HCT116 (cell line): ENCODE measurements around the gene RPL11. TPM values are rescaled to one million over a fixed set of nuclear protein-coding genes. Genes with fewer than 3 reads are reported as not detected.

Experiments used
- ATAC-seq: fragments of 200-7000 bp; cut with Tn5 transposase; 2 replicates; pipeline ENCODE4 v1.9.1; 2020; ENCODE audit warnings: mild to moderate bottlenecking, moderate library complexity
- BruUV-seq: library from RNA; stranded (reverse); fragments of 400-500 nt; replicated peaks from 2 replicates; lab custom pipeline; 2021; lab: Mats Ljungman, UMichigan
- CTCF ChIA-PET: fragments of 300-600 bp; sonication (Branson Sonifier 250); formaldehyde crosslinking; loops from one replicate; lab custom pipeline; 2021; ENCODE audit warnings: antibody characterized with exemption; lab: Charles Lee
- POLR2A ChIA-PET: fragments of 300-600, 350-600 bp; sonication (Branson Sonifier 250); formaldehyde crosslinking; loops from one replicate; lab custom pipeline; 2021; ENCODE audit warnings: antibody characterized with exemption; lab: Charles Lee
- RAD21 ChIA-PET, 2 experiments: fragments of 300-600 bp; sonication (Branson Sonifier 250); formaldehyde crosslinking; loops; one replicate each; lab custom pipeline; 2023; ENCODE audit warnings: low total read pairs in 2 of 2; ENCODE audit not compliant: uncharacterized antibody in 2 of 2, unreplicated experiment in 2 of 2, low non-redundant PET in 1 of 2; lab: Charles Lee
- DNase-seq: peaks from one replicate; pipeline ENCODE4 v3.0.0-alpha.2; 2010; ENCODE audit warnings: low read depth, low spot score
- H2AFZ ChIP-seq: fragments of 200-600 bp; shearing (Covaris generic), sonication (generic); 2 replicates; pipeline ENCODE4 v1.6.1; 2017; ENCODE audit warnings: low read depth, mixed run types, mixed read lengths, antibody characterized with exemption, low read length; ENCODE audit not compliant: poor library complexity, severe bottlenecking
- H3K27ac ChIP-seq: 2 replicates; pipeline ENCODE4 v1.5.1; 2012; ENCODE audit warnings: low read depth, low read length
- H3K27me3 ChIP-seq: fragments of 200-600 bp; sonication (generic); 2 replicates; pipeline ENCODE4 v1.6.1; 2016; ENCODE audit warnings: mixed run types, low read length, mixed read lengths; ENCODE audit not compliant: insufficient read depth
- H3K36me3 ChIP-seq, 2 experiments: fragments of 200-500 bp in 1 of 2; fragments of 200-600 bp in 1 of 2; sonication (Bioruptor generic) in 1 of 2; sonication (generic) in 1 of 2; 2 replicates each; pipeline versions ENCODE4 v1.5.1 to v1.6.1; 2014 to 2016; ENCODE audit warnings: low read length in 2 of 2, inconsistent platforms in 1 of 2, mixed read lengths in 1 of 2, mixed run types in 1 of 2; ENCODE audit not compliant: insufficient read depth in 2 of 2, control insufficient read depth in 1 of 2
- H3K4me1 ChIP-seq, 2 experiments: fragments of 200-600 bp in 1 of 2; sonication (generic) in 1 of 2; 2 replicates each; pipeline versions ENCODE4 v1.5.1 to v1.6.1; 2012 to 2017; ENCODE audit warnings: low read length in 2 of 2, inconsistent platforms in 1 of 2, mild to moderate bottlenecking in 1 of 2, mixed read lengths in 1 of 2, mixed run types in 1 of 2, moderate library complexity in 1 of 2; ENCODE audit not compliant: insufficient read depth in 2 of 2, control insufficient read depth in 1 of 2
- H3K4me2 ChIP-seq: fragments of 200-600 bp; sonication (generic); 2 replicates; pipeline ENCODE4 v1.6.1; 2017; ENCODE audit warnings: mixed run types, low read length, mixed read lengths
- H3K4me3 ChIP-seq, 2 experiments: fragments of 200-600 bp in 1 of 2; sonication (generic) in 1 of 2; replicated peaks in 1 of 2; 2 replicates each; pipeline ENCODE4 v1.5.1; 2011 to 2016; ENCODE audit warnings: low read length in 2 of 2, control low read depth in 1 of 2, low read depth in 1 of 2, mild to moderate bottlenecking in 1 of 2, mixed read lengths in 1 of 2, mixed run types in 1 of 2
- H3K79me2 ChIP-seq: fragments of 200-600 bp; sonication (generic); 2 replicates; pipeline ENCODE4 v1.6.1; 2017; ENCODE audit warnings: mild to moderate bottlenecking, mixed run types, low read length, moderate library complexity, mixed read lengths; ENCODE audit not compliant: insufficient read depth
- H3K9ac ChIP-seq: fragments of 200-600 bp; sonication (generic); 2 replicates; pipeline ENCODE4 v1.6.1; 2016; ENCODE audit warnings: low read length, mixed read lengths
- H3K9me2 ChIP-seq: fragments of 200-600 bp; sonication (generic), shearing (Covaris generic); 2 replicates; pipeline ENCODE4 v1.6.1; 2017; ENCODE audit warnings: mixed run types, mild to moderate bottlenecking, moderate library complexity; ENCODE audit not compliant: insufficient read depth
- H3K9me3 ChIP-seq, 2 experiments: fragments of 200-500 bp in 1 of 2; fragments of 200-600 bp in 1 of 2; sonication (Bioruptor generic) in 1 of 2; sonication (generic) in 1 of 2; 2 replicates each; pipeline ENCODE4 v1.6.1; 2014 to 2017; ENCODE audit warnings: low read length in 2 of 2, mixed read lengths in 2 of 2, inconsistent platforms in 1 of 2, low read depth in 1 of 2, mild to moderate bottlenecking in 1 of 2, mixed run types in 1 of 2, moderate library complexity in 1 of 2; ENCODE audit not compliant: control insufficient read depth in 1 of 2, insufficient read depth in 1 of 2
- H4K20me1 ChIP-seq: fragments of 200-600 bp; sonication (generic), shearing (Covaris generic); 2 replicates; pipeline ENCODE4 v1.6.1; 2017; ENCODE audit warnings: mixed run types, mild to moderate bottlenecking, moderate library complexity; ENCODE audit not compliant: insufficient read depth
- ATF3 ChIP-seq: IDR thresholded peaks from 2 replicates; pipeline ENCODE4 v1.6.1; 2012
- CBX3 ChIP-seq: IDR thresholded peaks from 2 replicates; pipeline ENCODE4 v1.6.1; 2012; ENCODE audit warnings: low read depth
- CEBPB ChIP-seq: IDR thresholded peaks from 2 replicates; pipeline ENCODE4 v1.6.1; 2012; ENCODE audit warnings: low read depth
- EGR1 ChIP-seq: IDR thresholded peaks from 2 replicates; pipeline ENCODE4 v1.6.1; 2012; ENCODE audit warnings: low read depth
- ELF1 ChIP-seq: IDR thresholded peaks from 2 replicates; pipeline ENCODE4 v1.6.1; 2012; ENCODE audit warnings: low read depth, borderline replicate concordance
- EZH2 ChIP-seq: fragments of 200-600 bp; sonication (generic); IDR thresholded peaks from 2 replicates; pipeline ENCODE4 v1.6.1; 2017; ENCODE audit warnings: antibody characterized with exemption, mixed run types
- EZH2phosphoT487 ChIP-seq: fragments of 200-600 bp; IDR thresholded peaks from 2 replicates; pipeline ENCODE4 v1.6.1; 2018; ENCODE audit warnings: antibody characterized with exemption, borderline replicate concordance
- FOSL1 ChIP-seq: IDR thresholded peaks from 2 replicates; pipeline ENCODE4 v1.6.1; 2012; ENCODE audit warnings: low read depth
- JUND ChIP-seq: IDR thresholded peaks from 2 replicates; pipeline ENCODE4 v1.6.1; 2012
- MAX ChIP-seq: IDR thresholded peaks from 2 replicates; pipeline ENCODE4 v1.6.1; 2012
- POLR2AphosphoS5 ChIP-seq: IDR thresholded peaks from 2 replicates; pipeline ENCODE4 v1.6.1; 2011; ENCODE audit warnings: mild to moderate bottlenecking, low read depth, low read length, moderate library complexity
- RAD21 ChIP-seq: IDR thresholded peaks from 2 replicates; pipeline ENCODE4 v1.6.1; 2012; ENCODE audit warnings: low read depth, mild to moderate bottlenecking
- SIN3A ChIP-seq: IDR thresholded peaks from 2 replicates; pipeline ENCODE4 v1.6.1; 2012; ENCODE audit warnings: low read depth
- SP1 ChIP-seq: IDR thresholded peaks from 2 replicates; pipeline ENCODE4 v1.6.1; 2012; ENCODE audit warnings: low read depth
- SRF ChIP-seq: IDR thresholded peaks from 2 replicates; pipeline ENCODE4 v1.6.1; 2012; ENCODE audit warnings: low read depth
- TCF7L2 ChIP-seq: IDR thresholded peaks from 2 replicates; pipeline ENCODE4 v1.7.0; 2011; ENCODE audit warnings: borderline replicate concordance, inconsistent platforms; ENCODE audit not compliant: insufficient read depth, insufficient read length; ENCODE audit errors: extremely low read depth
- ZBTB33 ChIP-seq: IDR thresholded peaks from 2 replicates; pipeline ENCODE4 v1.6.1; 2011; ENCODE audit warnings: mild to moderate bottlenecking, low read length, moderate library complexity; ENCODE audit not compliant: insufficient replicate concordance; ENCODE audit errors: extremely low read depth
- intact Hi-C: fragments of 100-400 bp; cut with micrococcal nuclease; formaldehyde crosslinking; loops from 2 replicates; pipeline ENCODE4 v1.10.0; 2022
- total RNA-seq: library from RNA; stranded (reverse); gene quantifications from one replicate; pipeline ENCODE4 v1.2.1, GENCODE V29; 2021; ENCODE audit not compliant: unreplicated experiment

The RPL11 gene
- total RNA-seq, 1 experiment from 2014 or later: 1,262 TPM

- H3K9me2 ChIP-seq: no peaks in the 10 kb centered on the region
- POLR2A ChIA-PET: interaction anchor here (0.7 kb wide), 1 partner anchor 126 kb away, joined by 3 read pairs; no protein-coding TSS in a partner anchor
- H3K36me3 ChIP-seq: no peaks in the 10 kb centered on the region
- H3K4me2 ChIP-seq: no peak overlapping the region
- peaks cover 0 to 12% of the 10 kb centered on the region in 2 experiments; a peak in 2 of 4 replicates for H3K4me1 ChIP-seq
- H3K4me3 ChIP-seq: no peak overlapping the region
- BruUV-seq: no TSS peak
- H4K20me1 ChIP-seq: no peaks in the 10 kb centered on the region
- ATAC-seq: no peak
- H3K9me3 ChIP-seq: no peaks in the 10 kb centered on the region
- H3K9ac ChIP-seq: no peak overlapping the region
- TF ChIP-seq SIN3A (no peak), JUND (no peak), ATF3 (no peak), EGR1 (no peak), ZBTB33 (no peak), SRF (no peak), SP1 (no peak), CBX3 (no peak), EZH2 (no peak), CEBPB (no peak), ELF1 (no peak), TCF7L2 (no peak), POLR2AphosphoS5 (no peak), FOSL1 (no peak), EZH2phosphoT487 (no peak), MAX (no peak), RAD21 (no peak)
- TF ChIP-seq, all 23 proteins: peak for 0
- CTCF ChIA-PET: interaction anchor here (1.2 kb wide), 1 partner anchor 26 kb away, joined by 3 read pairs; no protein-coding TSS in a partner anchor
- intact Hi-C loops: no loop called here
- H2AFZ ChIP-seq: no peak overlapping the region
- no peak overlapping the region for H3K27ac ChIP-seq
- RAD21 ChIA-PET: no interaction called here
- H3K27me3 ChIP-seq: no peaks in the 10 kb centered on the region
- H3K79me2 ChIP-seq: no peaks in the 10 kb centered on the region
- no peak for DNase-seq
These were observed 30.9 kb upstream of the RPL11 start for GRCh38 chr1:23660671-23661070.
